GM23338 (cell line): ENCODE measurements around the gene CDK5RAP2. TPM values are rescaled to one million over a fixed set of nuclear protein-coding genes. Genes with fewer than 3 reads are reported as not detected.

Experiments
- ATAC-seq: fragments of 200-7000 bp; cut with Tn5 transposase; 3 replicates; pipeline ENCODE4 v1.9.1; 2020
- DNase-seq: peaks from one replicate; pipeline ENCODE4 v3.0.0-alpha.2; 2015; ENCODE audit warnings: low spot score
- H2AFZ ChIP-seq: fragments of 200-600 bp; sonication (generic); 2 replicates; pipeline ENCODE4 v1.8.0; 2016; ENCODE audit warnings: antibody characterized with exemption, mild to moderate bottlenecking, moderate library complexity
- H3F3A ChIP-seq: fragments of 200-600 bp; sonication (generic); replicated peaks from 2 replicates; pipeline ENCODE4 v1.8.0; 2017; ENCODE audit warnings: antibody characterized with exemption, mixed run types, low read depth
- H3K27ac ChIP-seq: fragments of 200-600 bp; sonication (generic); 2 replicates; pipeline ENCODE4 v1.6.1; 2016; ENCODE audit warnings: low read depth
- H3K27me3 ChIP-seq: fragments of 200-600 bp; sonication (generic); 2 replicates; pipeline ENCODE4 v1.8.0; 2016; ENCODE audit warnings: mild to moderate bottlenecking, mixed run types, moderate library complexity; ENCODE audit not compliant: insufficient read depth
- H3K36me3 ChIP-seq: fragments of 200-600 bp; sonication (generic); 2 replicates; pipeline ENCODE4 v1.8.0; 2016; ENCODE audit warnings: mild to moderate bottlenecking; ENCODE audit not compliant: insufficient read depth
- H3K4me1 ChIP-seq: fragments of 200-600 bp; sonication (generic); 2 replicates; pipeline ENCODE4 v1.8.0; 2016; ENCODE audit warnings: mild to moderate bottlenecking, moderate library complexity; ENCODE audit not compliant: insufficient read depth
- H3K4me2 ChIP-seq: fragments of 200-600 bp; sonication (generic); 2 replicates; pipeline ENCODE4 v1.7.1; 2017; ENCODE audit warnings: mixed run types
- H3K4me3 ChIP-seq: fragments of 200-600 bp; sonication (generic); 2 replicates; pipeline ENCODE4 v1.6.1; 2016; ENCODE audit warnings: mixed run types
- H3K79me2 ChIP-seq: fragments of 200-600 bp; sonication (generic); replicated peaks from 2 replicates; pipeline ENCODE4 v1.8.0; 2017; ENCODE audit warnings: mild to moderate bottlenecking; ENCODE audit not compliant: insufficient read depth
- H3K9me2 ChIP-seq: fragments of 200-600 bp; sonication (generic); 2 replicates; pipeline ENCODE4 v1.8.0; 2017; ENCODE audit not compliant: insufficient read depth
- H4K20me1 ChIP-seq: fragments of 200-600 bp; sonication (generic); replicated peaks from 2 replicates; pipeline ENCODE4 v1.8.0; 2017; ENCODE audit warnings: mild to moderate bottlenecking; ENCODE audit not compliant: insufficient read depth
- H3K27ac Mint-ChIP-seq: 2 replicates; pipeline ENCODE4 v1.8.0; 2020; ENCODE audit warnings: inconsistent platforms, mild to moderate bottlenecking, moderate library complexity, mixed read lengths
- H3K27me3 Mint-ChIP-seq: 3 replicates; pipeline ENCODE4 v1.8.0; 2022; ENCODE audit warnings: low read depth, mild to moderate bottlenecking, moderate library complexity, mixed read lengths, inconsistent platforms; ENCODE audit not compliant: insufficient read depth, poor library complexity
- H3K36me3 Mint-ChIP-seq: 3 replicates; pipeline ENCODE4 v1.8.0; 2021; ENCODE audit warnings: low read depth, mild to moderate bottlenecking, inconsistent platforms, moderate library complexity, mixed read lengths
- H3K4me1 Mint-ChIP-seq: 3 replicates; pipeline ENCODE4 v1.8.0; 2020; ENCODE audit warnings: mild to moderate bottlenecking, inconsistent platforms, mixed read lengths
- H3K4me3 Mint-ChIP-seq: 3 replicates; pipeline ENCODE4 v1.8.0; 2021; ENCODE audit warnings: moderate library complexity, mild to moderate bottlenecking, inconsistent platforms, mixed read lengths
- H3K9me3 Mint-ChIP-seq: 3 replicates; pipeline ENCODE4 v1.8.0; 2020; ENCODE audit warnings: moderate library complexity, mild to moderate bottlenecking, inconsistent platforms, mixed read lengths
- CTCF ChIP-seq, 2 experiments: fragments of 200-600 bp in 1 of 2; sonication (generic) in 1 of 2; conservative IDR thresholded peaks; 2 replicates each; pipeline versions ENCODE4 v1.5.1 to v1.6.1; 2016 to 2017; ENCODE audit warnings: antibody characterized with exemption in 2 of 2, low read depth in 2 of 2, mild to moderate bottlenecking in 2 of 2, moderate library complexity in 1 of 2
- JUNB ChIP-seq: IDR thresholded peaks from one replicate; pipeline ENCODE4 v1.6.1; 2016; ENCODE audit warnings: antibody characterized with exemption; ENCODE audit not compliant: unreplicated experiment
- NANOG ChIP-seq: IDR thresholded peaks from 2 replicates; pipeline ENCODE4 v1.6.1; 2016; ENCODE audit warnings: antibody characterized with exemption, borderline replicate concordance
- REST ChIP-seq: IDR thresholded peaks from one replicate; pipeline ENCODE4 v1.6.1; 2018; ENCODE audit warnings: antibody characterized with exemption; ENCODE audit not compliant: unreplicated experiment
- STAT1 ChIP-seq: IDR thresholded peaks from one replicate; pipeline ENCODE4 v1.6.1; 2016; ENCODE audit warnings: antibody characterized with exemption; ENCODE audit not compliant: unreplicated experiment
- ZNF114 ChIP-seq: fragments of 250-450 bp; sonication (Bioruptor Pico); IDR thresholded peaks from 2 replicates; pipeline ENCODE4 v1.5.0; 2020; ENCODE audit warnings: mild to moderate bottlenecking, moderate library complexity
- ZNF462 ChIP-seq: fragments of 250-450 bp; sonication (Bioruptor Pico); IDR thresholded peaks from 2 replicates; pipeline ENCODE4 v1.5.0; 2020; ENCODE audit warnings: mild to moderate bottlenecking, moderate library complexity
- polyA plus RNA-seq: library from polyadenylated mRNA; unstranded; fragments of >200 nt; fragmentation: Nextera tagmentation; extraction: Ambion mirVana; gene quantifications from 2 replicates; pipeline ENCODE4 v1.2.1, GENCODE V29; 2016
- total RNA-seq: library from RNA; depleted of rRNA; stranded (reverse); fragments of >200 nt; shearing (Covaris generic); gene quantifications from 2 replicates; pipeline ENCODE4 v1.2.3, GENCODE V29; 2014

The CDK5RAP2 gene
- total and polyA plus RNA-seq, 2 experiments from 2014 or later = 50.7 to 65.7 TPM

- TF ChIP-seq REST = no peak
- TF ChIP-seq JUNB = no peak
- no peak for TF ChIP-seq CTCF (conservative IDR thresholded peaks at IDR 0.05; ENCODE audit: low read depth in 2 of 2)
- TF ChIP-seq NANOG = no peak
- TF ChIP-seq ZNF114 (CRISPR knock-in tag) = no peak
- no peak for TF ChIP-seq STAT1
Measured at GRCh38 chr9:120431268-120431667, 148.7 kb downstream of the CDK5RAP2 start (continued).

- Mint-ChIP-seq H3K9me3 (no peaks in the 10 kb centered on the region), H3K36me3 (peaks cover 16% of the 10 kb centered on the region; the same call in 2 of the 3 replicates), H3K4me1 (peaks cover 21% of the 10 kb centered on the region), H3K27me3 (no peaks in the 10 kb centered on the region), H3K4me3 (no peak overlapping the region), H3K27ac (no peak overlapping the region)
- Histone ChIP-seq H2AFZ (no peak overlapping the region), H4K20me1 (peaks cover 22% of the 10 kb centered on the region), H3K4me1 (peaks cover 8% of the 10 kb centered on the region; the same call in 1 of the 2 replicates), H3K4me3 (no peak overlapping the region), H3K9me2 (no peaks in the 10 kb centered on the region), H3K36me3 (peaks cover 4% of the 10 kb centered on the region; the same call in 1 of the 2 replicates), H3K27me3 (no peaks in the 10 kb centered on the region), H3K79me2 (0 out of 2 replicates have a peak, but pooled peaks cover 4% of the 10 kb centered on the region), H3F3A (no peaks in the 10 kb centered on the region), H3K4me2 (no peak overlapping the region), H3K27ac (no peak overlapping the region)
- ATAC-seq (no peak), DNase-seq (no peak)
- no peak for TF ChIP-seq ZNF462 (CRISPR knock-in tag)
Measured at GRCh38 chr9:120424248-120424647, 155.7 kb downstream of the CDK5RAP2 start.
